ENCODE results near the gene SLC35E1.
"Not testable (repeated sequence)": the region's sequence is repeated elsewhere in the genome, so short reads cannot be mapped to it uniquely, and the experiment has no call there.

DNA sequence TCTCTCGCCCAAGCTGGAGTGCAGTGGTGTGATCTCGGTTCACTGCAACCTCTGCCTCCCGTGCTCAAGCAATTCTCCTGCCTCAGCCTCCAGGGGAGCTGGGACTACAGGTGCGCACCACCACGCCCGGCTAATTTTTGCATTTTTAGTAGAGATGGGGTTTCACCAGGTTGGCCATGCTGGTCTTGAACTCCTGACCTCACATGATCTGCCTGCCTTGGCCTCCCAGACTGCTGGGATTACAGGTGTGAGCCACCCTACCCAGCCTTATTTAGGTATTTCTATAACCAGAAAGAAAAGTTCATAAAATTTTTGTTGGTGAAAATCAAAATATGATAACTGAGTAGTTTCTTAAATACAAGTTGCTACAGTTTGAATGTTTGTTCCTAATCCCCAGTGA lies 28.5 kb downstream of the SLC35E1 start:
- TF ChIP-seq, protein P1, sequence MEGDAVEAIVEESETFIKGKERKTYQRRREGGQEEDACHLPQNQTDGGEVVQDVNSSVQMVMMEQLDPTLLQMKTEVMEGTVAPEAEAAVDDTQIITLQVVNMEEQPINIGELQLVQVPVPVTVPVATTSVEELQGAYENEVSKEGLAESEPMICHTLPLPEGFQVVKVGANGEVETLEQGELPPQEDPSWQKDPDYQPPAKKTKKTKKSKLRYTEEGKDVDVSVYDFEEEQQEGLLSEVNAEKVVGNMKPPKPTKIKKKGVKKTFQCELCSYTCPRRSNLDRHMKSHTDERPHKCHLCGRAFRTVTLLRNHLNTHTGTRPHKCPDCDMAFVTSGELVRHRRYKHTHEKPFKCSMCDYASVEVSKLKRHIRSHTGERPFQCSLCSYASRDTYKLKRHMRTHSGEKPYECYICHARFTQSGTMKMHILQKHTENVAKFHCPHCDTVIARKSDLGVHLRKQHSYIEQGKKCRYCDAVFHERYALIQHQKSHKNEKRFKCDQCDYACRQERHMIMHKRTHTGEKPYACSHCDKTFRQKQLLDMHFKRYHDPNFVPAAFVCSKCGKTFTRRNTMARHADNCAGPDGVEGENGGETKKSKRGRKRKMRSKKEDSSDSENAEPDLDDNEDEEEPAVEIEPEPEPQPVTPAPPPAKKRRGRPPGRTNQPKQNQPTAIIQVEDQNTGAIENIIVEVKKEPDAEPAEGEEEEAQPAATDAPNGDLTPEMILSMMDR (IDR thresholded peaks at IDR 0.05; ENCODE audit: insufficient read depth, low read length, poor library complexity, severe bottlenecking): not testable (repeated sequence)
- TF ChIP-seq EZH2phosphoT487 (conservative IDR thresholded peaks at IDR 0.05; ENCODE audit: low read length): not testable (repeated sequence)

Measured in SU-DHL-6 (cell line).